ENCODE results near the gene TMCC3.
A peak's percentile ranks its signal among the peaks of the same experiment; 100 is the strongest.

TMCC3 gene

GRCh38 chr12:94534774-94535509 is 115.4 kb downstream of the TMCC3 start:
- DNase-seq (ENCODE audit: low read depth, low spot score): no peak

- no peak for DNase-seq (ENCODE audit: low read depth, low spot score)
Measured at GRCh38 chr12:94534278-94534677, 116.1 kb downstream of the TMCC3 start.

GRCh38 chr12:94532490-94533422 is 117.6 kb downstream of the TMCC3 start:
- DNase-seq (ENCODE audit: low read depth, low spot score): peak; percentile 84

- DNase-seq (ENCODE audit: low read depth, low spot score): no peak
Measured at GRCh38 chr12:94531196-94531720, 119.1 kb downstream of the TMCC3 start.

GRCh38 chr12:94525951-94526350 is 124.4 kb downstream of the TMCC3 start:
- no peak for DNase-seq (ENCODE audit: low read depth, low spot score)

Measured in astrocyte of the hippocampus (primary cell).